Measurements from ENCODE around the gene MMD. TPM values are rescaled to one million over a fixed set of nuclear protein-coding genes. Genes with fewer than 3 reads are reported as not detected.
A peak's percentile ranks its signal among the peaks of the same experiment; 100 is the strongest.
"Not testable (repeated sequence)": the region's sequence is repeated elsewhere in the genome, so short reads cannot be mapped to it uniquely, and the experiment has no call there.

Gene MMD
- total and polyA plus RNA-seq, 9 donors: 10.0 to 18.8 (median 17.4) TPM

GRCh38 chr17:55398689-55399088, 22.9 kb downstream of the MMD start:
- H3K4me3 ChIP-seq (ENCODE audit: low read length): no peak overlapping the region
- 79% methylated on average over 5 of the region's 5 CpGs for WGBS (ENCODE audit: insufficient coverage)
- peaks cover 12% of the 10 kb centered on the region for H3K36me3 ChIP-seq (ENCODE audit: control insufficient read depth, insufficient read depth, low read length)
- peaks cover 14% of the 10 kb centered on the region for H3K4me1 ChIP-seq (ENCODE audit: control insufficient read depth, insufficient read depth, low read length)
- no peaks in the 10 kb centered on the region for H3K27me3 ChIP-seq (ENCODE audit: control insufficient read depth, insufficient read depth, low read length)
- peak; percentile 21 for DNase-seq
- no peaks in the 10 kb centered on the region for H3K9me3 ChIP-seq (replicated peaks; ENCODE audit: control insufficient read depth, low read depth, low read length)
- no peak overlapping the region for H3K27ac ChIP-seq (ENCODE audit: low read length)

DNA sequence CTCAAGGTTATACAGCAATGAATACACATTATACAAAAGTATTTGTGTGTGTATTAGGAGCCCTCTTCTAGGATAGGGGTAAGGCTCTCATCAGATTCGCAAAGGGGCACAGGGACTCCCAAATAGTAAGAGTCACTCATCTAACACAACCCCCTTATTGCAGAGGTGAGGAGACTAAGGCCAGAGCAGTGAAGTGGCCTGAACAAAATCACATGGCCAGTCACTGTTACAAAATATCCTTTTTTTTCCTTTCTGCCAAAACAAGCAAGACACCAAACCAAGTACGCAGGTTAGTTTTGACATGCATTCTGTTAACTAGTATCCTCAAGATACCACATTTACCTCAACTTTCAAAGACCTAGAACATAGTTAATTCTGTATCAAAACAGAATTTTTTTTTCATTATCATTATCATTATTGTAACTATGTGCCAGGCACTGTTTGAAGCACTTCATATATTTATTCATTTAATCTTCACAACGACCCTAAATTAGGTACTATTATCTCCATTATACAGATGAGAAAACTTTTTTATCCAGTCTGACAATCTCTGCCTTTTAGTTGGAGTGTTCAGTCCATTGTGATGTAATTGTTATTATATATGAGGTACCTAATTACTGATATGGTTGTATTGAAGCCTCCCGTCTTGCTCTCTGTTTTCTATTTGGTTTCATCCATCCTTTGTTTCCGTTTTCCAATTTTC, 25.7 kb downstream of the MMD start:
- Histone ChIP-seq H3K4me1 (ENCODE audit: control insufficient read depth, insufficient read depth, low read length) (peaks cover 14% of the 10 kb centered on the region), H3K27me3 (ENCODE audit: control insufficient read depth, insufficient read depth, low read length) (no peaks in the 10 kb centered on the region), H3K4me3 (ENCODE audit: low read length) (no peak overlapping the region), H3K9me3 (replicated peaks; ENCODE audit: control insufficient read depth, low read depth, low read length) (no peaks in the 10 kb centered on the region), H3K36me3 (ENCODE audit: control insufficient read depth, insufficient read depth, low read length) (peaks cover 8% of the 10 kb centered on the region), H3K27ac (ENCODE audit: low read length) (no peak overlapping the region)
- WGBS (ENCODE audit: insufficient coverage): no CpG with 5 or more reads among the region's 5 CpGs
- DNase-seq: no peak

GRCh38 chr17:55394357-55395021, 27.1 kb downstream of the MMD start:
- H3K27ac ChIP-seq (ENCODE audit: low read length): peak overlapping the region; percentile 78

DNA sequence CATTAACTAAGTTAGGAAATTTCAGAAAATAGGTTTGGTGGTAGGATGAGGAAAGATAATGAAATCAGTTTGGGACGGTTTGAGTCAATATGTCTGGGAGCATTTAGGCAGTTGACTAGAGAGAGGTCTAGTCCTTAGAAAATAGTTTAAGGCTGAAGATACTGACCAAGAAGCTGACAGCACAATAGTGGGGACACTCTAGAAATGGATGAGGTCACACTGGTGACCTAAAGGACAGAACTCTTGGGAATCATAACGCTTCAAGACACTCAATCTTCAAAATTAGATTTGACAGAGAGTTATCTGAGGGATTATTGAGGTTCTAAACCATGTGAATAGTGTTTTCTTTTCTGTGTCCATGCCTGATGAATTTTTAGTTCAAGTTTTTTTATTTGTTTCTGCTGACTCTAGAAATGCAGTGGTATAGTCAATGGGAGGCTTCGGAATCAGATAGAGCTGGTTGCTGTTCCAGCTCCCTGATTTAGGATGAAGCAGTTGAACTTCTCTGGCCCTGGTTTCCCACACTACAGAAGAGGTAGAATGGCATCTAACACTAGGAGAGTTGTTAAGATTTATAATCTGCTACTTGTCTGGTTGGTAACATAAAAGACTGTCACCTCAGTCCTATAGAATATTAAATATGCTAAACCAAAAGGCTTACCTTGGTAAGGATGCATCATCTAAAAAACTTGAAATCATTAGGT, 29.7 kb downstream of the MMD start:
- peaks cover 14% of the 10 kb centered on the region for H3K4me1 ChIP-seq (ENCODE audit: control insufficient read depth, insufficient read depth, low read length)
- no peaks in the 10 kb centered on the region for H3K9me3 ChIP-seq (replicated peaks; ENCODE audit: control insufficient read depth, low read depth, low read length)
- H3K27me3 ChIP-seq (ENCODE audit: control insufficient read depth, insufficient read depth, low read length): no peaks in the 10 kb centered on the region
- DNase-seq: no peak
- no peak overlapping the region for H3K4me3 ChIP-seq (ENCODE audit: low read length)
- H3K36me3 ChIP-seq (ENCODE audit: control insufficient read depth, insufficient read depth, low read length): no peaks in the 10 kb centered on the region
- no peak overlapping the region for H3K27ac ChIP-seq (ENCODE audit: low read length)
- WGBS (ENCODE audit: insufficient coverage): 90% methylated on average over 1 of the region's 3 CpGs

More at GRCh38 chr17:55394357-55395021, 27.1 kb downstream of the MMD start:
- Histone ChIP-seq H3K9me3 (replicated peaks; ENCODE audit: control insufficient read depth, low read depth, low read length) (no peaks in the 10 kb centered on the region), H3K4me3 (ENCODE audit: low read length) (no peak overlapping the region), H3K27me3 (ENCODE audit: control insufficient read depth, insufficient read depth, low read length) (no peaks in the 10 kb centered on the region), H3K4me1 (ENCODE audit: control insufficient read depth, insufficient read depth, low read length) (peaks cover 14% of the 10 kb centered on the region), H3K36me3 (ENCODE audit: control insufficient read depth, insufficient read depth, low read length) (peaks cover 4% of the 10 kb centered on the region)
- WGBS (ENCODE audit: insufficient coverage): no CpG with 5 or more reads among the region's 6 CpGs
- DNase-seq: peak; percentile 63

GRCh38 chr17:55391244-55391757, 30.3 kb downstream of the MMD start:
- Histone ChIP-seq H3K27ac (ENCODE audit: low read length) (no peak overlapping the region), H3K36me3 (ENCODE audit: control insufficient read depth, insufficient read depth, low read length) (no peaks in the 10 kb centered on the region), H3K4me3 (ENCODE audit: low read length) (no peak overlapping the region), H3K27me3 (ENCODE audit: control insufficient read depth, insufficient read depth, low read length) (no peaks in the 10 kb centered on the region), H3K9me3 (replicated peaks; ENCODE audit: control insufficient read depth, low read depth, low read length) (no peaks in the 10 kb centered on the region), H3K4me1 (ENCODE audit: control insufficient read depth, insufficient read depth, low read length) (peaks cover 14% of the 10 kb centered on the region)
- DNase-seq: no peak
- WGBS (ENCODE audit: insufficient coverage): 87% methylated on average over 4 of the region's 4 CpGs

DNA sequence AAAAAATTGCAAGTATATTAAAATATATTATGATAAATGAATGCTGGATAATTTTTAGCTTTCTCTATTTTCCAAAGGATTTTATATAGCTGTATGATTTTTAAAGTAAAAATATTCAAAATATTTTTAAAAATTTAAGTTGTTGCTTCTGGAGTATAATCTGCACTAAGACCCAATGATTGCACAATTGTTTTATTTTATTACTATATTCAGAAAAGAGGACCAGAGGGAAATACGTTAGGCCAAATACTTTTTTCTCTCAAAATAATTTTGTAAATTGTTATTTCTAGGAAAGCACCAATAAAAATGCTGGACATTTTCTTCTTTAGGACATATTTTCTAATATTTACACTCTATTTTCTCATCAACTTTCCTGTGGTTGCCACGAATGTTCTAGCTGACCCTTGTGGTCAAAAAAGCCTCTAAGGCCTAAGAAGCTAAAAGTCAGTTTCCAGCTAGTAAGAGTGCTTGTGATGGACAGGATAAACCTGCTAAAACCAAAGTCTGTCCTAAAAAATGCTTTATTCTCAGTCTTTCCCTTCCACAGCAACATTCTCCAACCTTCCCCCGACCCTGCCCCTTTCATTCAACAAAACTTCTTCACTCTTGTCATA, 31.2 kb downstream of the MMD start:
- DNase-seq: no peak
- Histone ChIP-seq H3K9me3 (replicated peaks; ENCODE audit: control insufficient read depth, low read depth, low read length) (no peaks in the 10 kb centered on the region), H3K4me3 (ENCODE audit: low read length) (no peak overlapping the region)

GRCh38 chr17:55389715-55390114, 31.9 kb downstream of the MMD start:
- not testable (repeated sequence) for DNase-seq; H3K4me1 ChIP-seq (ENCODE audit: control insufficient read depth, insufficient read depth, low read length); H3K36me3 ChIP-seq (ENCODE audit: control insufficient read depth, insufficient read depth, low read length); H3K27me3 ChIP-seq (ENCODE audit: control insufficient read depth, insufficient read depth, low read length); H3K27ac ChIP-seq (ENCODE audit: low read length); H3K9me3 ChIP-seq (replicated peaks; ENCODE audit: control insufficient read depth, low read depth, low read length); H3K4me3 ChIP-seq (ENCODE audit: low read length)
- WGBS (ENCODE audit: insufficient coverage): no CpG with 5 or more reads among the region's 1 CpG

More for the DNA sequence above, 31.2 kb downstream of the MMD start:
- peaks cover 13% of the 10 kb centered on the region for H3K4me1 ChIP-seq (ENCODE audit: control insufficient read depth, insufficient read depth, low read length)
- no CpG with 5 or more reads among the region's 3 CpGs for WGBS (ENCODE audit: insufficient coverage)
- H3K27me3 ChIP-seq (ENCODE audit: control insufficient read depth, insufficient read depth, low read length): no peaks in the 10 kb centered on the region
- H3K36me3 ChIP-seq (ENCODE audit: control insufficient read depth, insufficient read depth, low read length): no peaks in the 10 kb centered on the region
- no peak overlapping the region for H3K27ac ChIP-seq (ENCODE audit: low read length)

DNA sequence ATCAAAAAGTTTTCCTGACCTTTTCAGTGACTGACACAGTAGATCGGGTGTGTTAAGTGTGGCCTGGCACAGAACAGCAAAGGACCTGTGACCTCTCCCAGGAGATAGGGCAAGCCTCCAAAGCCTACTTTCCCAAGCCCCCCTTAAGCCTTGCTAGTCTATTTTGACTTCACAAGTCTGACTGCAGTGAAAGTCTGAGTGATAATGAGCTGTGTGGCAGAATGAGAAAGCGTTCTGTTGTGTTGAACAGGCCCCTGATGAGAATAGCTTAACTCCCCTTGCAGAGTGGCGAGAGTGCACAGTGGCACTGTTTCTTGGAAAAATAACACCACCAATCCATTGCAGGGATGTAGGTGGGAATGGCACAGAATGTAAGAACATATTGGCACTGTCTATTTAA, 32.8 kb downstream of the MMD start:
- Histone ChIP-seq H3K4me3 (ENCODE audit: low read length) (no peak overlapping the region), H3K27ac (ENCODE audit: low read length) (no peak overlapping the region), H3K27me3 (ENCODE audit: control insufficient read depth, insufficient read depth, low read length) (no peaks in the 10 kb centered on the region), H3K4me1 (ENCODE audit: control insufficient read depth, insufficient read depth, low read length) (no peaks in the 10 kb centered on the region), H3K36me3 (ENCODE audit: control insufficient read depth, insufficient read depth, low read length) (no peaks in the 10 kb centered on the region), H3K9me3 (replicated peaks; ENCODE audit: control insufficient read depth, low read depth, low read length) (no peaks in the 10 kb centered on the region)
- 17% methylated on average over 1 of the region's 3 CpGs for WGBS (ENCODE audit: insufficient coverage)
- no peak for DNase-seq

GRCh38 chr17:55386796-55387332, 34.8 kb downstream of the MMD start:
- Histone ChIP-seq H3K27ac (ENCODE audit: low read length) (no peak overlapping the region), H3K36me3 (ENCODE audit: control insufficient read depth, insufficient read depth, low read length) (no peaks in the 10 kb centered on the region), H3K27me3 (ENCODE audit: control insufficient read depth, insufficient read depth, low read length) (no peaks in the 10 kb centered on the region), H3K4me3 (ENCODE audit: low read length) (no peak overlapping the region), H3K9me3 (replicated peaks; ENCODE audit: control insufficient read depth, low read depth, low read length) (no peaks in the 10 kb centered on the region), H3K4me1 (ENCODE audit: control insufficient read depth, insufficient read depth, low read length) (no peaks in the 10 kb centered on the region)
- WGBS (ENCODE audit: insufficient coverage): 67% methylated on average over 1 of the region's 3 CpGs
- no peak for DNase-seq

Data from muscle of leg (tissue), 11 donors.